Measurements from ENCODE around the gene TRAK2.
"Not testable (repeated sequence)": the region's sequence is repeated elsewhere in the genome, so short reads cannot be mapped to it uniquely, and the experiment has no call there.

TRAK2 gene

GRCh38 chr2:201450954-201451291 lies 335 bp downstream of the TRAK2 start:
- peak; percentile 88 for DNase-seq

GRCh38 chr2:201448701-201449100 lies 2.6 kb downstream of the TRAK2 start:
- DNase-seq, result no peak

GRCh38 chr2:201448061-201448460 lies 3.2 kb downstream of the TRAK2 start:
- no peak for DNase-seq

- no peak for DNase-seq
Measured at GRCh38 chr2:201447086-201447485, 4.2 kb downstream of the TRAK2 start.

- DNase-seq, result no peak
Measured at GRCh38 chr2:201444746-201445465, 6.4 kb downstream of the TRAK2 start.

GRCh38 chr2:201441409-201441808 lies 9.8 kb downstream of the TRAK2 start:
- DNase-seq, result no peak

GRCh38 chr2:201440182-201440581 lies 11.1 kb downstream of the TRAK2 start:
- DNase-seq, result no peak

- DNase-seq, result not testable (repeated sequence)
Measured at GRCh38 chr2:201439336-201439922, 11.8 kb downstream of the TRAK2 start.

- DNase-seq, result no peak
Measured at GRCh38 chr2:201436141-201436540, 15.1 kb downstream of the TRAK2 start.

GRCh38 chr2:201433394-201433995 lies 17.8 kb downstream of the TRAK2 start:
- DNase-seq, result no peak

- no peak for DNase-seq
Measured at GRCh38 chr2:201432621-201433393, 18.5 kb downstream of the TRAK2 start.

- DNase-seq, result no peak
Measured at GRCh38 chr2:201432038-201432620, 19.1 kb downstream of the TRAK2 start.

- DNase-seq, result no peak
Measured at GRCh38 chr2:201430839-201431238, 20.4 kb downstream of the TRAK2 start.

GRCh38 chr2:201430322-201430721 lies 20.9 kb downstream of the TRAK2 start:
- DNase-seq, result not testable (repeated sequence)

GRCh38 chr2:201429835-201430234 lies 21.4 kb downstream of the TRAK2 start:
- DNase-seq, result not testable (repeated sequence)

GRCh38 chr2:201428366-201428765 lies 22.9 kb downstream of the TRAK2 start:
- not testable (repeated sequence) for DNase-seq

- DNase-seq, result no peak
Measured at GRCh38 chr2:201425952-201426351, 25.3 kb downstream of the TRAK2 start.

GRCh38 chr2:201420442-201421113 lies 30.7 kb downstream of the TRAK2 start:
- no peak for DNase-seq

- DNase-seq, result no peak
Measured at GRCh38 chr2:201419986-201420385, 31.3 kb downstream of the TRAK2 start.

- DNase-seq, result no peak
Measured at GRCh38 chr2:201419057-201419635, 32.1 kb downstream of the TRAK2 start.

GRCh38 chr2:201415149-201415548 lies 36.1 kb downstream of the TRAK2 start:
- no peak for DNase-seq

Data from NCI-H524 treated with DMSO at 0.1 percent for 48 hours (cell line).